Fibroblast of pulmonary artery (primary cell): ENCODE results near the gene BAAT.

ENCODE experiments used
- DNase-seq: peaks from one replicate; pipeline ENCODE4 v3.0.0-alpha.2; 2010; ENCODE audit warnings: low read depth
- H3K4me3 ChIP-seq: replicated peaks from 2 replicates; pipeline ENCODE4 v1.5.1; 2011; ENCODE audit warnings: low read depth, mild to moderate bottlenecking, control low read depth, low read length, moderate library complexity
- TF ChIP-seq, protein P1 (sequence below): IDR thresholded peaks from 2 replicates; pipeline ENCODE4 v1.5.1; 2011; ENCODE audit warnings: mild to moderate bottlenecking, control low read depth, low read length, inconsistent platforms; ENCODE audit errors: missing control alignments

The BAAT gene

DNA sequence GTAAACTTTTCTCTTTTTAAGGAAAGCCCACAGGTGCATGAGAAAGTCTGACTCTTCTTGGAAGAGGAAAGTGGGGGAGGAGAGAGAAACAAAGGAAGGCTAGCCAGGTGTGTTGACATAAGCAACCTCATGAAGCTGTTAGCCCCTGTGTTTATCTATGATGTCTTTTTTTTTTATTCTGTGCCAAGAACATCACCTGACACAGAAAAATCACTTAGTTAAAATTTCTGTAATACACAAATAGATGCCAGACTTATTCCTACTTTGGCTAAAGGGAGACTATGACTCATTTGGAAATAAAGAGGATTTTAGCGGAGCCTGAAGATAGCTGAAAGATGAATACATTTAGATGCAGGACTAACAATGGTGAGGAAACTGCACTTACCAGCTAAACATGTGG, 58.3 kb downstream of the BAAT start:
- no peak for DNase-seq
- no peak overlapping the region for H3K4me3 ChIP-seq
- TF ChIP-seq, protein P1, sequence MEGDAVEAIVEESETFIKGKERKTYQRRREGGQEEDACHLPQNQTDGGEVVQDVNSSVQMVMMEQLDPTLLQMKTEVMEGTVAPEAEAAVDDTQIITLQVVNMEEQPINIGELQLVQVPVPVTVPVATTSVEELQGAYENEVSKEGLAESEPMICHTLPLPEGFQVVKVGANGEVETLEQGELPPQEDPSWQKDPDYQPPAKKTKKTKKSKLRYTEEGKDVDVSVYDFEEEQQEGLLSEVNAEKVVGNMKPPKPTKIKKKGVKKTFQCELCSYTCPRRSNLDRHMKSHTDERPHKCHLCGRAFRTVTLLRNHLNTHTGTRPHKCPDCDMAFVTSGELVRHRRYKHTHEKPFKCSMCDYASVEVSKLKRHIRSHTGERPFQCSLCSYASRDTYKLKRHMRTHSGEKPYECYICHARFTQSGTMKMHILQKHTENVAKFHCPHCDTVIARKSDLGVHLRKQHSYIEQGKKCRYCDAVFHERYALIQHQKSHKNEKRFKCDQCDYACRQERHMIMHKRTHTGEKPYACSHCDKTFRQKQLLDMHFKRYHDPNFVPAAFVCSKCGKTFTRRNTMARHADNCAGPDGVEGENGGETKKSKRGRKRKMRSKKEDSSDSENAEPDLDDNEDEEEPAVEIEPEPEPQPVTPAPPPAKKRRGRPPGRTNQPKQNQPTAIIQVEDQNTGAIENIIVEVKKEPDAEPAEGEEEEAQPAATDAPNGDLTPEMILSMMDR: no peak

DNA sequence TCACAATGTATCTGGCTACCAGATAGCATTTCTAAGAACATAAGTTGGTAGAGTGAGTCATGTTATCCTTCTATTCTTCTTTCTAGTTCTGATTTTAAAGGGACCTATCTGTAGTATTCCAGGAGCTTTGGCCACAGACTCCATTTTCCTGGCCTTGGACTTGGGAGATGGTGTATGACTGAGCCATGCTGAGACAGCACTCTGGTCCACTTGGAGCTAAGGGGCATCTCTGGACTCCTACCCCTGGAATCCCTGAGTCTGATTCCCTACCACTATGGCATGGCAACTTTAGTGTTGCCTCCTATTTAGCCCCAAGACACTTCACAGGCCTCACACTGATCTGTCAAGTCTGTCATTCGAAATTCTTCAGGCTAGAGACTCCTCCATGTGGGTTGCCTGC, 58.8 kb downstream of the BAAT start:
- H3K4me3 ChIP-seq: no peak overlapping the region
- TF ChIP-seq, protein P1: no peak
- no peak for DNase-seq

DNA sequence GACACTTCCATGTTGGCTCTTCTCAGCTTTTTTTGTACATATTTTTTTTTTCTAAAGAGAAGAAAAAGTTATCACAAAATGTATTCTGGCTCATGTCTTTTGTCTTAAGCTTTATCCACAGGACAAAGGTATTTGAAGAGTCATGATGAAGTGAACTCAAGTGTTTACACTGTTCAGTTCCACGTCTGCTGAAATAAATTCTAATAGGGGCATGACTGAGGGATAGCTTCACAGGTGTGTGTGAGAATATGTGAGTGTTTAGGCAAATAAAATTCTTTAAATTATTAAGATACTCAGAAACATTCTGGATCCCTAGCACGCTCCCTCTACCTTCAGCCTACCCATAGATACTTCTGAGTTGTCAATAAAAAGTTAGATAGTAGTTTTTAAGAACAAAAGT, 59.8 kb downstream of the BAAT start:
- TF ChIP-seq, protein P1: no peak
- no peak for DNase-seq
- H3K4me3 ChIP-seq: no peak overlapping the region

DNA sequence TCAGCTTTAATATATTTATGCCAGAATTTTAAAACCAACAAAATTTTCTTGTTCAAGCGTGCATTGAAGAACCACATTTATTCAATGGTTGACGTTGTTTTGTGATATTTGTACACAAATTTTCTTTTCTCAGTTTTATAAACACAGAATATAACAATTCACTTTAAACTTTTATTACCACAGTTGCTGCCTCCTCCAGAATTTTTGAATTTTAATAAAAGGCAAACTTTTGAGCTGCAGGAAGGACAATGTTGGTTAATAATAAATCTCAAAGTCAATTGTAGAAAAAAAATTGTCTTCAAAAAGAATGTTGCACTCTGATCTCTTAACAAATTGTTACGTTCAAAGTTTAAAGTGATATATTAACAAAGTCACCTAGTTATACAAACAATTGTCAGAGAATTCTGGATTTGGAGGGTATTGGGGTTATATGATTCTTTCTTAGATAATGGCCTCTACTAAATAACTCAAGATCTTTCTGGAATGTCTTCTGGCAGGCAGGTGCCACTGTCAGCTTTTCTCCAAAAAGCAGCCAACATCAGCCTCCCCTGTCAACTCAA, 60.5 kb downstream of the BAAT start:
- DNase-seq: no peak

DNA sequence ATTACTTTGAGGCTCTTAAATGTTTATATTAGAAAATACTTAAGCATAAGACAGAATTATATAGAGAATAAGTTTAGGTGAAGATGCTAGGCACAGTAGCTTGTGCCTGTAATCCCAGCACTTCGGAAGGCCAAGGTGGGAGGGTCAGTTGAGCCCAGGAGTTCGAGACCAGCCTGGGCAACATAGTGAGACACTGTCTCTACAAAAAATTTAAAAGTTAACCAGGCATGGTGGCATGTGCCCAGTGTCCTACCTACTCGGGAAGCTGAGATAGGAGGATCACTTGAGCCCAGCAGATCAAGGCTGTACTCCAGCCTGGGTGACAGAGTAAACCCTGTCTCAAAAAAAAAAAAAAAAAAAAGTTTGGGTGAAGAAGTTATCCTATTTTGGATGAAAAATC, 61.7 kb downstream of the BAAT start:
- DNase-seq: no peak
- TF ChIP-seq, protein P1: no peak
- no peak overlapping the region for H3K4me3 ChIP-seq

More for the DNA sequence above, 60.5 kb downstream of the BAAT start:
- TF ChIP-seq, protein P1: no peak
- no peak overlapping the region for H3K4me3 ChIP-seq

DNA sequence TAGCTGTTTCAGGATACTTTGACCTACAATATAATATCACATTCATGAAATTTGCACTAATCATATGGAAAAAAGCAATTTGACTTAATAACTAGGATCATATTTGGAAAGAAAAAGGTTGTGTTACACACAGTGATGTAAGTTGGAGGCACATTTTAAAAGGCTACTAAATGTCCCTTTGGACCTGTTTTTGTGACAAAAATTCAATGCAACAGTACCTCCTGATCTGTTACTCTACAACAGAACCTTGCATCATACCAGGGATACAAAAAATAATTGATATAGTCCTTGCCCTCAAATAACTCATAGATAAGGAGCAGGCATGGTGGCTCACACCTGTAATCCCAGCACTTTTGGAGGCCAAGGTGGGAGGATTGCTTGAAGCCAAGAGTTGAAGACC, 67.1 kb downstream of the BAAT start:
- H3K4me3 ChIP-seq: no peak overlapping the region
- no peak for DNase-seq
- TF ChIP-seq, protein P1: no peak

DNA sequence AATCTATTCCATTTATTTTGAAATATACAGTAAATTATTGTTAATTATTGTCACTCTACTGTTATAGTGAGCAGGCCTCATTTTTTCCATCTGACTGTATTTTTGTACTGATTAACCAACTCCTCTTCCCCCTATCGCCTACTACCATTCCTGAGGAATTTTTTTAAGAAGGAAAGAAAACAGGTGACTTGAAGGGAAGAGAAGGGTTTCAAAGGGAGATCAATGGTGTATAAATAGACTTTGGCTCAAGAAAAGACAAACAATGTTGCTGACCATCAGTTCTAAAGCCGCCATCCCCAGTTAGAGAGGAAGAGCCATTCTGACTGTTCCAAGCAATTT, 69.7 kb downstream of the BAAT start:
- TF ChIP-seq, protein P1: no peak
- H3K4me3 ChIP-seq: no peak overlapping the region
- no peak for DNase-seq
